ENCODE measurements around the gene PLEKHA1.

Gene PLEKHA1

GRCh38 chr10:122427280-122427679 is 52.8 kb downstream of the PLEKHA1 start:
- H3K27ac ChIP-seq: no peak overlapping the region
- TF ChIP-seq EZH2 (IDR thresholded peaks at IDR 0.05) (no peak), POLR2AphosphoS5 (IDR thresholded peaks at IDR 0.05; ENCODE audit: borderline replicate concordance, low read depth, low read length) (no peak), FOXP2 (optimal IDR thresholded peaks at IDR 0.05; ENCODE audit: control extremely low read depth, extremely low read length, insufficient read depth) (no peak)
- no peaks in the 10 kb centered on the region for H3K9me3 ChIP-seq (ENCODE audit: low read depth, low read length)
- no peak for DNase-seq (ENCODE audit: low read depth, low spot score)
- H3K36me3 ChIP-seq (ENCODE audit: insufficient read depth, low read length): no peaks in the 10 kb centered on the region
- no peak overlapping the region for H3K4me3 ChIP-seq
- no peak overlapping the region for H3K9ac ChIP-seq (ENCODE audit: insufficient read length)

DNA sequence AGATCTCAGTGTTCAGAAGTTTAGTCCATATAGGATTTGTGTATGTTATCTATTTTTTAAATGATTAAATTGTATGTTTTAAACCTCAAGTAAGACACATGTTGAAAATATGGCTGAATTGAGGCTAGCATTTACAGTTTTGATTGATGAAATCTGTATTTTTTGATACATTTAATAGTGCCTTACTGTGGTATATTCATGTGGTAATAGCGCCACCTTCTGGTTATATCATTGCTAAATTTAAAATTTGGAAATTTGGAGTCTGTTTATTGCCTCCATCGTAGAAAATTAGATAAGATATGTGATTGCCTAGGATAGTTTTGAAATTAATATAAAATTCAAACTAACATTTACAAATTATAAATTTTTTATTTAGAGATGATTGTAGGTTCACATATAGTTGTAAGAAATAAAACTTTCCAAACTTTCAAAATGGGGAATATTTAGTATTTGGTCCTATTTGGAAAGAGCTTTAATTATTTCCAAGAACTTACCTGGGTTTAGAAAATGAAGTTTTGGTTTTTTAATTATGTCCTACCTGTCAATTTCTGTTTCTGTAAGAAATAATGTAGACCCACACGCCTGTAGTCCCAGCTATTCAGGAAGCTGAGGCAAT is 60.8 kb downstream of the PLEKHA1 start:
- Histone ChIP-seq H3K27ac (no peak overlapping the region), H3K9ac (ENCODE audit: insufficient read length) (no peak overlapping the region), H3K36me3 (ENCODE audit: insufficient read depth, low read length) (no peaks in the 10 kb centered on the region), H3K9me3 (ENCODE audit: low read depth, low read length) (no peaks in the 10 kb centered on the region), H3K4me3 (no peak overlapping the region)
- TF ChIP-seq FOXP2 (optimal IDR thresholded peaks at IDR 0.05; ENCODE audit: control extremely low read depth, extremely low read length, insufficient read depth) (no peak), POLR2AphosphoS5 (IDR thresholded peaks at IDR 0.05; ENCODE audit: borderline replicate concordance, low read depth, low read length) (no peak), EZH2 (IDR thresholded peaks at IDR 0.05) (no peak)
- DNase-seq (ENCODE audit: low read depth, low spot score): peak; percentile 10

DNA sequence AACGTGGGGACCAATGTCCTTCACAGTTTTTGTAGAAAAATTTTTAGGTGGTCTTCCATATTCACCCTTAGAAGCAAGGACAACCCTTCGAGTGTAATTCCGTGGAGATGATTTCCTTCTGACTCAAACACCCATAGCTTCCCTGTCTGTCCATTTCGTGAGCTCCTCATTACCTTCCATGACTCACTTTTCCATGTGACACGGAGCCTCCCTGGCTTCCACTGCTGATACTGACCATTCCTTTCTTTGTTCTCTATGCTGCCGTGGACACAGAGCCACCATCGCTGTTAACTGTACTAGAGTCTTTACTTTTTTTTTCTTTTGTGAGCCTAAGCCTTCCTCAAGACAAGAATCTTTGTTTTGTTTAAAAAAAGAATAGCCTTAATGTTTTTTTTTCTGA is 67.5 kb downstream of the PLEKHA1 start:
- H3K9ac ChIP-seq (ENCODE audit: insufficient read length): no peak overlapping the region
- TF ChIP-seq EZH2 (IDR thresholded peaks at IDR 0.05): no peak
- no peak for TF ChIP-seq FOXP2 (optimal IDR thresholded peaks at IDR 0.05; ENCODE audit: control extremely low read depth, extremely low read length, insufficient read depth)
- TF ChIP-seq POLR2AphosphoS5 (IDR thresholded peaks at IDR 0.05; ENCODE audit: borderline replicate concordance, low read depth, low read length): no peak

GRCh38 chr10:122445469-122445868 is 71.0 kb downstream of the PLEKHA1 start:
- no peak for DNase-seq (ENCODE audit: low read depth, low spot score)
- TF ChIP-seq FOXP2 (optimal IDR thresholded peaks at IDR 0.05; ENCODE audit: control extremely low read depth, extremely low read length, insufficient read depth): no peak
- H3K27ac ChIP-seq: no peak overlapping the region
- no peak overlapping the region for H3K4me3 ChIP-seq
- H3K9me3 ChIP-seq (ENCODE audit: low read depth, low read length): no peaks in the 10 kb centered on the region
- H3K36me3 ChIP-seq (ENCODE audit: insufficient read depth, low read length): no peaks in the 10 kb centered on the region
- no peak overlapping the region for H3K9ac ChIP-seq (ENCODE audit: insufficient read length)

More for the DNA sequence above, 67.5 kb downstream of the PLEKHA1 start:
- Histone ChIP-seq H3K36me3 (ENCODE audit: insufficient read depth, low read length) (no peaks in the 10 kb centered on the region), H3K9me3 (ENCODE audit: low read depth, low read length) (no peaks in the 10 kb centered on the region), H3K4me3 (no peak overlapping the region), H3K27ac (no peak overlapping the region)
- no peak for DNase-seq (ENCODE audit: low read depth, low spot score)

DNA sequence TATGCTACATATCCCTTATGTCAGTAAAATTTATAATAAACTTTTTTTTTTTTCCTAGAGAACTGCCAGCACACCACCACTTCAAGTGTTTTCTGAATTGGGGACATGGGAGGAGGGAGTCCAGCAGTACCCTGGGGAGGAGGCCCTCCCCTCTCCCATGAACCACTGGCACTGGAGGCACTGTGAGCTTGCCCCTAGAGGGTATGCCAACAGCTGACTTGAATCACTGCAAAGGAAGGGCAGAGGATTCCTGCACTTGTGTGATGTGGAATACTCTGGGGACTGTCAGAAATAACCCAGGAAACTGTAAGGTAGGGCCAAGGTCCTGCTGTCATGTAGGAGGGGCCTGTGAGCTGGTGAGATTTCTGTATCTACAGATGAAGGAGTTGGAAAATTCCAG is 71.4 kb downstream of the PLEKHA1 start:
- Histone ChIP-seq H3K9me3 (ENCODE audit: low read depth, low read length) (no peaks in the 10 kb centered on the region), H3K4me3 (no peak overlapping the region), H3K27ac (no peak overlapping the region), H3K9ac (ENCODE audit: insufficient read length) (no peak overlapping the region), H3K36me3 (ENCODE audit: insufficient read depth, low read length) (no peaks in the 10 kb centered on the region)
- no peak for TF ChIP-seq FOXP2 (optimal IDR thresholded peaks at IDR 0.05; ENCODE audit: control extremely low read depth, extremely low read length, insufficient read depth)
- TF ChIP-seq POLR2AphosphoS5 (IDR thresholded peaks at IDR 0.05; ENCODE audit: borderline replicate concordance, low read depth, low read length): no peak
- no peak for TF ChIP-seq EZH2 (IDR thresholded peaks at IDR 0.05)
- no peak for DNase-seq (ENCODE audit: low read depth, low spot score)

- peak; percentile 10 for DNase-seq (ENCODE audit: low read depth, low spot score)
- H3K9me3 ChIP-seq (ENCODE audit: low read depth, low read length): no peaks in the 10 kb centered on the region
These were observed 72.3 kb downstream of the PLEKHA1 start for GRCh38 chr10:122446668-122447423.

GRCh38 chr10:122448600-122448999 is 74.1 kb downstream of the PLEKHA1 start:
- H3K9me3 ChIP-seq (ENCODE audit: low read depth, low read length): no peaks in the 10 kb centered on the region
- H3K4me3 ChIP-seq: no peak overlapping the region
- no peak overlapping the region for H3K9ac ChIP-seq (ENCODE audit: insufficient read length)
- DNase-seq (ENCODE audit: low read depth, low spot score): no peak
- TF ChIP-seq FOXP2 (optimal IDR thresholded peaks at IDR 0.05; ENCODE audit: control extremely low read depth, extremely low read length, insufficient read depth) (no peak), POLR2AphosphoS5 (IDR thresholded peaks at IDR 0.05; ENCODE audit: borderline replicate concordance, low read depth, low read length) (no peak), EZH2 (IDR thresholded peaks at IDR 0.05) (no peak)
- no peaks in the 10 kb centered on the region for H3K36me3 ChIP-seq (ENCODE audit: insufficient read depth, low read length)
- H3K27ac ChIP-seq: no peak overlapping the region

More at GRCh38 chr10:122446668-122447423, 72.3 kb downstream of the PLEKHA1 start:
- TF ChIP-seq FOXP2 (optimal IDR thresholded peaks at IDR 0.05; ENCODE audit: control extremely low read depth, extremely low read length, insufficient read depth) (no peak), EZH2 (IDR thresholded peaks at IDR 0.05) (no peak), POLR2AphosphoS5 (IDR thresholded peaks at IDR 0.05; ENCODE audit: borderline replicate concordance, low read depth, low read length) (no peak)
- Histone ChIP-seq H3K4me3 (no peak overlapping the region), H3K27ac (no peak overlapping the region), H3K36me3 (ENCODE audit: insufficient read depth, low read length) (no peaks in the 10 kb centered on the region), H3K9ac (ENCODE audit: insufficient read length) (no peak overlapping the region)

- DNase-seq (ENCODE audit: low read depth, low spot score): no peak
- H3K27ac ChIP-seq: no peak overlapping the region
- H3K4me3 ChIP-seq: no peak overlapping the region
- no peaks in the 10 kb centered on the region for H3K36me3 ChIP-seq (ENCODE audit: insufficient read depth, low read length)
- H3K9ac ChIP-seq (ENCODE audit: insufficient read length): no peak overlapping the region
- H3K9me3 ChIP-seq (ENCODE audit: low read depth, low read length): no peaks in the 10 kb centered on the region
- TF ChIP-seq FOXP2 (optimal IDR thresholded peaks at IDR 0.05; ENCODE audit: control extremely low read depth, extremely low read length, insufficient read depth): no peak
- TF ChIP-seq POLR2AphosphoS5 (IDR thresholded peaks at IDR 0.05; ENCODE audit: borderline replicate concordance, low read depth, low read length): no peak
- TF ChIP-seq EZH2 (IDR thresholded peaks at IDR 0.05): no peak
These were observed 74.6 kb downstream of the PLEKHA1 start for GRCh38 chr10:122449153-122449552.

All from SK-N-MC (cell line).